Ecto neural progenitor cell (in vitro differentiated cells): ENCODE measurements around the gene BRPF1.

ENCODE experiments used
- DNase-seq: peaks from one replicate; pipeline ENCODE4 v3.0.0-alpha.2; 2018; ENCODE audit warnings: low spot score

BRPF1 gene

GRCh38 chr3:9703736-9704346 lies 27.7 kb upstream of the BRPF1 start, which contains the start of gene CPNE9:
TSS of gene CPNE9 (plus strand) at chr3:9703833. CDS start at chr3:9703997, 164 bp downstream.
- peak; percentile 59 for DNase-seq

DNA sequence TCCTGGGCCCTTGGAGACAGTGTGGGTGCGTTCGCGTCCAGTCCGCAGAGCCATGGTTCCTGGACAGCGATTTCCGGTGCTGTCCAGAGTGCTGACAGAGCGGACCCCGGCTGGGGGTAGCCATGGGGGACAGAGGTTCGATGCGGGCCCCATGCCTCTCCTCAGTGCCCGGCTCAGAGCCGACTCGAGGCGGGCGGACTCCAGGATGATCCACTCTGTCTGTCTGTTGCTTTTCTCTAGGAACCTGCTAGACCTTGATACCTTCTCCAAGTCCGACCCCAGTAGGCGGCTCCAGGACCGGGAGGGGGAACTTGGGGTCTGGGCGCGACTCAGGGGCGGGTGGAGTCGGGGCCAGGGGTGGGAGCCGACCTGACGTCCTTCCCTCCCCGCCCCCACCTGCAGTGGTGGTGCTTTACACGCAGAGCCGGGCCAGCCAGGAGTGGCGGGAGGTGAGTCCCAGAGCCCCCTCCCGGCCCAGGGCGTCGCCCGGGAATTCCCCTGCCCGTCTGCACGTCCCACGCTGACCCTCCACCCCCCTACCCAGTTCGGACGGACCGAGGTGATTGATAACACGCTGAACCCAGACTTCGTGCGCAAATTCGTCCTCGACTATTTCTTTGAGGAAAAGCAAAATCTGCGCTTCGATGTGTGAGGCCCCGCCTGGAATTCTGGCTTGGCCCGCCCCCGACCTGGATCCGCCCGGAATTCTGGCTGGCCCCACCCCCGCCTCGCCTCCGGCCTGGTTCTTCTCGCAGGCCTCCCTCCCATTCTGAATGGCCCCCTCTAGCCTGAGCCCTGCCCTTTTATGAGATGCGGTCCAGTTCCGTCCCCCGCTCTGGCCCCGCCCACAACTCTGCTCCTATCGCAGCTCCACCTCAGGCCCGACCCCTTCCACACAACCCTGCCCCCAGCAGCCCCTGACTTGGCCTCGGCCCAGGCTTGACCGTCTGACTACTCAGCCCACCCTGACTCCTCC lies 26.9 kb upstream of the BRPF1 start:
- DNase-seq, result peak; percentile 82

DNA sequence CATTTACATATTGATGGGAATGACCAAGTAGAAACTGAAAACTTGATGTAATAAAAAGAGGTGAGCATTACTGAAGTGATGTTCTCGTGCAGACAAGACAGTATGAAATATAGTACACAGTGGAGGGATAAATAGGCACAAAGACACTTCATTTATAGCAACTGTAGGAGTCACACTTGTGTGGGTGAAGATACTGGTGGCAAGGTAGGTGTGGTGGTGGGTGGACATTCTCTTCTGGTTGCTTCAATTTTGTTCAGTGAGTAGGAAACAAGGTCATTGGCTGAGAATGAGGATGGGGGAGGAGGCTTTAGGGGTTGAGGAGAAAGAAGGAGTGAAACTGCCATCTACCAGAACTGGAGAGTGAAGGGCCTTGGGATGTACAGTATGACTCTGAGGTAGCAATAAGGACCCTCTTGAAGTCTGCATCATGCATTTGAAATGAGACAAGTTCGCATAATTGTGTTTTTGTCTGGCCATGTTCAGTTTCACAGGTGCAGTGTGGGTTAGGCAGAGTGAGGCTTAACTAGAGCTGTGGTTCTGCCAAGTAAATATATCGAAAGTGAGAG lies 21.3 kb upstream of the BRPF1 start:
- DNase-seq, result no peak

DNA sequence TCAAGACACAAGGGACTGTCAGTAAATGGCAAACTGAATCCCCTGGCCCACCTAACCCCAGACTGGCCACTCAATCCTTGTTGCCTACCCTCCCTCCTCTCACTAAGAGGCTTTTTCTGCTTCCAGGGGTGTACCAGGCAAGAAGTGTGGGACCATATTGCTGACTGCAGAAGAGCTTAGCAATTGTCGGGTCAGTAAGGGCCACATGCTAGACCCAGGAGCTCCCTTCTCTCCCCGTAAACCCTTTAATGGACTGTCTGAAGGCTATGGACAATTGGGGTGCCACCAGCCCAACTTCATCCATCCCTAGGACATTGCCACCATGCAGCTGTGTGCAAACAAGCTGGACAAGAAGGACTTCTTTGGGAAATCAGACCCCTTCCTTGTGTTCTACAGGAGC lies 19.1 kb upstream of the BRPF1 start:
- no peak for DNase-seq

DNA sequence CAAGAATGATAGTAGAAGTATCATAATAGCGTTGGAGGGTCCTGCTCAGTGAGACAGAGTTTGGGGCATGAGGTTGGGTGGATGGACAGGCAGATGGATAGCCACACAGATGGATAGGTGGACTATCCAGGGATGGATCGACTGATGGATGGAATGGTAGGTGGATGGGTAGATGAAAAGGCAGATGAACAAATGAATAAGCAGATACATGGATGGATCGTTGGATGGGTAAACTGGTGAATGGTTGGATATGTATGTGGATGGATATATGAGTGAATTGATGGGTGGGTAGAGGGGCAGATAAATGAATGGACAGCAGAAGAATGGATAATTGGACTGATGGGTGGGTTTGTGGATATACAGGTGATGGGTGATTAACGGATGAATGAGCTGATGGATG lies 18.4 kb upstream of the BRPF1 start:
- no peak for DNase-seq

DNA sequence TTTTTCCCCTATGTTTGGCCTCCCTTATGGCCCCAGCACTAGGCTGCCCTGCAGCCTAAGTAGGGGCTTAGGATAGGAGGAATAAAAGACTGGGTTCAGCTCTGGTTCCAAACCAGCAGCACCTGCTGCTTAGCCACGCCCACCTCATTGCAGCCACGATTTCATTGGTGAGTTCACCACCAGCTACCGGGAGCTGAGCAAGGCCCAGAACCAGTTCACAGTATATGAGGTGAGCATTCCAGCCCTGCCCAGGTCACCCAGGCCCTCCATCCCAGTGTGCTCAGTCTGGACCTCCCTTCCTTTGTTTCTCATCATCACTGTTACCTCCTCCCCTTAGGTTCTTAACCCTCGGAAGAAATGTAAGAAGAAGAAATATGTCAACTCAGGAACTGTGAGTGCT lies 16.4 kb upstream of the BRPF1 start:
- peak; percentile 62 for DNase-seq

GRCh38 chr3:9715764-9716437 lies 15.6 kb upstream of the BRPF1 start:
- no peak for DNase-seq

GRCh38 chr3:9716801-9717555 lies 14.6 kb upstream of the BRPF1 start:
- DNase-seq, result no peak

DNA sequence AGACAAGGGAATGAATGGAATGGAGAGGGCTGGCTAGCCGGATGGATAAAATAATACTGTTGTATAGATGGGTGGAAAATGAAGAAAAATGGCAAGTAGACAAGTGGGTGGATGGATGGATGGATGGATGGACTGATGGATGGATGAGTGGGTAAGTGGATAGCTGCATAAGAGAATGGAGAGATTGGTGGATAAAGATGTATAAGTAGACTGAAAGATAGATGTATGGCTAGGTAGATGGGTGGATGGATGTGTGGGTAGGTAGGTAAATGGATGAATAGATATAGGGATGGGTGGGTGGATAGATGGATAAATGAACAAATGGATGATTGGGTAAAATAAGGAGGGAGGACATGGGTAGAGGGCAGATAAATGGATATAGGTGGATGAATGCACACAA lies 14.0 kb upstream of the BRPF1 start:
- no peak for DNase-seq

GRCh38 chr3:9718118-9718517 lies 13.4 kb upstream of the BRPF1 start:
- DNase-seq, result no peak

DNA sequence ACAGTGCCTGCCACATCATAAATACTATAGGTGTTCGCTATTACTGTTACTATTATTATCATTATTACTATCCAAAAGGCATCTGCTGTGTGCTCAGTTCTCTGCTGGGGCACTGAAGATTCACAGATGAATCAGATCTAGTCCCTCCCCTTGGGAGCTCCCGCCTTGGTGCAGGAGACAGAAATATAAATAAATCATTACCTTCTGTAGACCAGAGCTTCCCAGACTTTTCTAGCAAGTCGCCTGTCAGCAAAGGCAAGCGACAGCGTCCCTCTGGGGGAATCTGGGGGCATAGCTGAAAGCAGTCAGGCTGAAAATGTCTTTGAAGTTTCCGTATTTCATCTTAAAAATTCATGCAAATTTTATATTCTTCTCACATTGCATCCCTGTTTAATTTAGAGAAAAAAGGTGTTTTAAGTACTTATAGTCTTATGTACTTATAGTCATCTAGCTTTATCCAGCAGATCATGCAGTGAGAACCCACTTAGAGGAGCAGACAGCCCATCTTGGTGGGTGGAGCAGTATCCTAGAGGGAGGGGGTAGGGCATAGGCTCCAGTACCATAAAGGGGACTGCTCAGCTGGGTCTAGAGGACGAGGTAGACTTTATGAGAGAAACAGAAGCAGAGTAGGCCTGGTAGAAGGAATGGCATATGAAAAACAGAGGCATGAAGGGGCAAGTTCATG lies 10.4 kb upstream of the BRPF1 start:
- DNase-seq, result no peak

DNA sequence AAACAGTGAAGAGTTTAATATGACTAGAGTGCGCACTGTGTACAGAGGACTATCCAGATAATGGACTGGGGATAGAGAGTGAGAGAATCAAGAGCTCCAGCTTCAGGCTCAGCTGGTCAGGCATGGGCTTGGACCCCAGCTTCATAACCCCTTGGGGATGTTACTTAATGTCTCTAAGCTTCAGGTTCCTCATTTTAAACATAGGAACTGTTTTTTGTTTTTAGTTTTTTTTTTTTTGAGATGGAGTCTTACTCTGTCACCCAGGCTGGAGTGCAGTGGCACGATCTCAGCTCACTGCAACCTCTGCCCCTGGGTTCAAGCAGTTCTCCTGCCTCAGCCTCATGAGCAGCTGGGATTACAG lies 9.9 kb upstream of the BRPF1 start:
- DNase-seq, result no peak

GRCh38 chr3:9725775-9726515 lies 5.6 kb upstream of the BRPF1 start:
- no peak for DNase-seq

DNA sequence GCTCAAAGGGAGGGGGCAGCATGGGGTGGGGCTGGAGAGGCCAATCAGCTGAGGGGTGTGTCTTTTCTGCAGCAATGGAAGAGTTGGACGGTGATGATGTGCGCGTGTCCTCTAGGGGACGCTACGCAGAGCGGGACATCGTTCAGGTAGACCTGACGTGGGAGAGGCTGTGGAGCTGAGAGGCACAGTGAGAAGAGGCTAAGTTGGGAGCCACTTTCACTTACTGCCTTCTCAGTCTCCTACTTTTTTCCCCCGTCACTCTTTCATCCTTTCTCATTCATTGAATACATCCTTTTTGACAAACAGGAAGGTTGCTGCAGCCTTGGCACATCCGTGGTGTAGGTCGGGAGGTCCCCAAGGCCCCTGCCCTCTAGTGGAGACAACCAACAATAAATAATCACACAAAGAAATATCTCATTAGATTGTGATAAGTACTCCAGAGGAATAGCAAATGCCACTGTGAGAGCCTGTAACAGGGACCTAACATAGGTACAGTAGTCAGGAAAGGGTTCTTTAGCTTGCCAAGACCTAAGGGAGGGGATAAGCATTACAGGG lies 4.4 kb upstream of the BRPF1 start:
- peak; percentile 75 for DNase-seq

DNA sequence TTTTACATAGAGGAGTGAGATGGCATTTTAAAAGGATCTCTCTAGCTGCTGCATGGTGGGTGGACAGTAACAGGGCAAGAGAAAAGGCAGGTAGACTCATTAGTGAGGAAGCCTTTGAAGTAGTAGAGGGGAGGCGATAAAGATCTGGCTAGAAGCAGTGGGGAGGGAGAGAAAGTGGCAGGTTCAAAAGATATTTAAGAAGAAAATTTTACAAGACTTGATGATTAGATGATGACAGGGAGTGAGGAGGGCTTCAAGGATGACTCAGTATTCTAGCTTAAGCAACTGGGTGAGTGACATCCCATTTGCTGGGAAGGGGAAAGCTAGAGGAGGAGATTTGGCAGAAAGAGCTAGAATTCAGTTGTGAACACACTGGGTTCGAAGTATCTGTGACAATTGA lies 3.8 kb upstream of the BRPF1 start:
- DNase-seq, result no peak

DNA sequence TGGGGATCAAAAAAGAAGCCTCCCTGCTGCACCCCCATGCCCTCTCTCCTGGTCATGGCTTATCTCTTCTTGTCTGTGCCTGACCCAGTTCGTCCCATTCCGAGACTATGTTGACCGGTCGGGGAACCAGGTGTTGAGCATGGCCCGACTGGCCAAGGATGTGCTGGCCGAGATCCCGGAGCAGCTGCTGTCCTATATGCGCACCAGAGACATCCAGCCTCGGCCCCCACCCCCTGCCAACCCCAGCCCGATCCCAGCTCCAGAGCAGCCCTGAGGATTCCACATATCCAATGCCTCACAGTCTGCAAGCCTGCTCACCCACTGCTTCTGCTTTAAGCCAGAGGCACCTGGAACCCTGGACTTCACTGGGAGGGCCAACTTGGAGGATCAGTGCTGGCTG lies 2.1 kb upstream of the BRPF1 start:
- no peak for DNase-seq

GRCh38 chr3:9730657-9731205 lies 804 bp upstream of the BRPF1 start:
- DNase-seq, result no peak

DNA sequence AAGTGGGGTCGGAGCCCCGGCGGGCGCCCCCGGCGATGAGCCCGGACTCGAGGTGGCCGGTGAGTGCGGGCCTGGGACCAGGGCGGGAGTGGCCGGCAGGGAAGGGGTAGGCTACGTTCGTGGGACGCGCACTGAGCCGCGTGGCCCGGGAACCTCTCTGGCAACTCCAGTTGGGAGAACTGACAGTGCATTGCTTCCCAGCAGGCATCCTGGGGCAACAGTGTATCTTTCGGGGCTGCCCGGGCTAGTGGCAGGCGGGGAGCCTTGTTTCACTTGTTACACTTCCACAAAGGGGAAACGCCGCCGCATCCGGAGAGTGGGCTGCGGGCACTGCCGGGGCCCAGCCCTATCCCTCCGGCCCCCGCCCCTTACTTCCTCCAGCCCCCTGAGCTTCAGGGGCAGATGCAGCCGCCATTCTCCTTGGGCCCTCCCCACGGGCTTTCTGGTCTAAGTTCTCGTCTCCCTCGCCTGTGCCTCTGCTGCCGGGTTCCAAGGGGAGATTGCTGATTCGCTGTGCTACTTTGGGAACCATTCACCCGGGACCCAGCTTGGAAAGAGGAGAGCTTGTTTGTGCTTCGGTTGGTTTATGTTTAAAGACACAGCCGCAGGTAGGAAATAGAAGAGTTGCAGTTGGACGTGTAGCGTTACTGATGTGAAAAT lies 675 bp downstream of the BRPF1 start:
- DNase-seq, result no peak

- no peak for DNase-seq
These were observed 1.2 kb downstream of the BRPF1 start for GRCh38 chr3:9732740-9733115.
